HG03097 (cell line): ENCODE data around the gene COL5A1.
"Not testable (repeated sequence)": the region's sequence is repeated elsewhere in the genome, so short reads cannot be mapped to it uniquely, and the experiment has no call there.

ENCODE experiments used
- ATAC-seq: cut with Tn5 transposase; IDR thresholded peaks from one replicate; pipeline ENCODE4 v1.9.1; 2021; ENCODE audit not compliant: unreplicated experiment, low FRiP score

Gene COL5A1

DNA sequence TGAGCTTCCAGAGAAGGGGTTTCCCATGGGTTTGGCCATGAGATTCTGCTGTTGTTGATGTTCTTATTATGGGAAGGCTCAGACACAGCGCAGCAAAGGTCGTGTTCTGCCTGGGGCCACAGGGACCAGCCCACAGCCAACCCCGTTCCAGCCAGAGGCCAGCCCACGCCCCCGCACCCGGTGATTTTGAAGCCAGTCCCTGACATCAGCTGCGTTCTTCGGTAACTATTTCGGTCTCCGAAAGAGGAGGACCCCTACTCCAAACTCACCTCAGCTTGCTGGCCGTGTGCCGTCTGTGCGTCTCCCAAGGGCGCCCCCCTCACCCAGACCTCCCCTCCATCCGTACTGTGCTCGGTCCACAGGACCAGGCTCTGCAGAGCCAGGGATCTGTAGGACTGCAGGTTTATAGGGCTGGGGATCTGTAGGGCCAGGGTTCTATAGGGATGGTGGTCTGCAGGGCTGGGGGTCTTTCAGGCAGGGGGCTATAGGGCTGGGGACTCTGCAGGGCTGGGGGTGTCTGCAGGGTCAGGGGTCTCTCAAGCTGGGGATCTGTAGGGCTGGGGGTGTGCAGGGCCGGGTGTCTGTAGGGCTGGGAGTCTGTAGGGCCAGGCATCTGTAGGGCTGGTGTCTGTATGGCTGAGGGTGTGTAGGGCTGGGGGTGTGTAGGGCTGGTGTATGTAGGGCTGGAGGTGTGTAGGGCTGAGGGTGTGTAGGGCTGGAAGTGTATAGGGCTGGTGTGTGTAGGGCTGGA lies 11.8 kb downstream of the COL5A1 start:
- no peak for ATAC-seq

DNA sequence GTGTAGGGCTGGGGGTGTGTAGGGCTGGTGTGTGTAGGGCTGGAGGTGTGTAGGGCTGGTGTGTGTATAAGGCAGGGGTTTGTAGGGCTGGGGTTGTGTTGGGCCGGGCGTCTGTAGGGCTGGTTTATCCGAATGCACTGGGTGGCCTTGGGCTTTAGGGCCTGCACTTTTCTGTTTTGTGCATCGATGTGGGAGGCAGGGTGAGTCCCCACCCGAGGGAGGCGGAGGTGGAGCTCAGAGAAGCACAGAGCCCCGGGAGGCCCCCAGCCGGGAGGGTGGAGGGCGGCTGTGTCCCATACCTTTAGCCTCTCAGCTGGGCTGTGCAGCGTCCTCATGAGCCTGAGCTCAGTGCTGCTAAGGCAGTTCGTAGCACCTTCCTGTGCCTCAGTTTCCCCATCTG lies 13.5 kb downstream of the COL5A1 start:
- ATAC-seq = no peak

DNA sequence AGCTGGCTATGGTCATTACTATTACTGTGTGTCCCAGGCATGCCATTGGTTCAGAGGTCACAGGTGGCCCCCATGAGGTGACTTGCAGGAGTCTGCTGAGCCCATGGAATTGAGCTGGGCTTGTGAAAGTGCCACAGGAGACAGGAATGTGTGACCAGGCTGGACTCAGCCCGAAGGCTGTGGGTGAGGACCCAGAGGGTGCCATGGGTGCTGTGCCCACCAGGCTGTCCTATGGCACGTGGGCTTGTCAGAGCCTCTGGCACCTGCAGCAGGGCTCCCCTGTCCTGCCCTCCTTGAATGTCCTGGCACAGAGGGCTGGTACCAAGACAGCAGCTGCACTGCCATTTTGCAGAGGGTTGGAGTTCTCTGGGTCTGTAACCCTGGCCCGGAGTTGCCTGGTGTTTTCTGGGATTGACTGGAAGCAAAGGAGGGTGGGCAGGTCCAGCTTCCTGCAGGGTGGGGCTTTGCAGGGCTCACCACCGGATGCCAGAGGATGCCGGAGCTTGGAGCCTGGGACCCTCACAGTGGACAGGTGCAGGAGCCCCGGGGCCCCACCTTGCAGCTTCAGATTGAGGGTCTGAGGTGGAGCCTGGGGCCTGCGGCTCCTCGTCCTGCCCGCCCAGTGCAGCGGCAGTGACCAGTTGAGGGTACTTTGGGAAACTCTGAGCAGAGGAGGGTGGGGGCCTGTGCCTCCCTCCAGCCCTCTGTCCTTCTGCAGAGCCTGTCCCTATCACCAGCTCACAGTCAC lies 14.2 kb downstream of the COL5A1 start:
- no peak for ATAC-seq

DNA sequence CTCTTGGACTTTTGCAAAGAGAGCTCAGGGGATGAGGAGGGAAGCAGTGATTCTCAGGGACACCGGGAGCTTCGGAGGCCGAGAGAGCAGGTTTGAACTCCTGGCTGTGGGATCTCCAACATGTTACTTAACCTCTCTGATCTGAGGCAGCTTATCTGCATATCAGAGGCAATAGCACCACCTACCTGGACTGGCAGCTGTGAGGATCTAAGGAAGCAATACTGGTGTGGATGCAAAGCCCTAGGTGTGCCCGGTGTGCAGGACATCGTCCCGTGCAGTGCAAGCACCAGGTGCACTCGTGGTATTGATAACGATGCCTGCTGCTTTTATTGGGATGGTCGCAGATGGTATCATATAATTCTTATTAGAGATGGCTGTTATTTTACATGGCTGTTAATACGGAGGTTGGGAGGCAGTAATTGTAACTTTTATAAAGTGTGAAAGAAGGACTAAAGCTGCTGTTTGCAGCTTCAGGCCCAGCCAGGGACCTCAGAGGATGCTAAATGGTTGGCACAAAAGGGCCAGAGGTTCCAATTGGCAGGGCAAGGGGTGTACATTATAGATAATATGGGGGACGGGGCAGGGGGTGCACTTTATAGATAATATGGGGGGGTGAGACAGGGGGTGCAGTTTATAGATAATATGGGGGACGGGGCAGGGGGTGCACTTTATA lies 14.9 kb downstream of the COL5A1 start:
- ATAC-seq = no peak

DNA sequence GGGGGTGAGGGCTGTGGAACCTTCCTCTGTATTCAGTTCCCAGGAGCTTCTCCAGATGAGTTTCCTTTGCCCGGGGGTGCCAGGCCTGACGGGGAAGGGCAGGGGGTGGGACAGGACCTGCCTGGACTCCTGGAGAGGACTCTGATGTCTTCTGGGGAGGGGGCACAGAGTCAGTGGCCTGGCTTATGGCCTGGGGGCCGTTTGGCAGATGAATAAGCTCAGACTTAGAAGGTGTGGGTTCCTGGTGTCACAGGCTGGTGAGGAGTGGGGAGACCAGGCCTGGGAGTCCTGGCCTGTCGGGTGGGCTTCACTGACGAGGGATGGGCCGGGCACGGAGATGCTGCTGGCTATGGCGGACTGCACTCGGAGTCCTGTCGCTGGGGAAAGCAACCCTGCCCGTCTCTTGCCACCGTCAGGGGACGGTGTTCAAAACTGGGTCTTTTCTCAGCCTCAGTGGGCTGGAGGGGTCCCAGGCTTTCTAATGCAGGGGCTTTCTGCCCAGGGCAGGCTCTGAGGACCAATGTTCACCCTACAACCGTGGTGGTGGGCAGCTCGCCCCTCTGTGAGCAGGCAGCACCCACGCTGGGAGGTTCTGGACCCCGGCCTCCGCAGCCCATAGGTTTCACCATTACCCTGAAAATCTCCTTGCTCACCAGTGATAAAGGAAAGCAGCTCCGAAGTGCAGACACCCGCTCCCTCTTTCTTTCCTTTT lies 16.2 kb downstream of the COL5A1 start:
- no peak for ATAC-seq

DNA sequence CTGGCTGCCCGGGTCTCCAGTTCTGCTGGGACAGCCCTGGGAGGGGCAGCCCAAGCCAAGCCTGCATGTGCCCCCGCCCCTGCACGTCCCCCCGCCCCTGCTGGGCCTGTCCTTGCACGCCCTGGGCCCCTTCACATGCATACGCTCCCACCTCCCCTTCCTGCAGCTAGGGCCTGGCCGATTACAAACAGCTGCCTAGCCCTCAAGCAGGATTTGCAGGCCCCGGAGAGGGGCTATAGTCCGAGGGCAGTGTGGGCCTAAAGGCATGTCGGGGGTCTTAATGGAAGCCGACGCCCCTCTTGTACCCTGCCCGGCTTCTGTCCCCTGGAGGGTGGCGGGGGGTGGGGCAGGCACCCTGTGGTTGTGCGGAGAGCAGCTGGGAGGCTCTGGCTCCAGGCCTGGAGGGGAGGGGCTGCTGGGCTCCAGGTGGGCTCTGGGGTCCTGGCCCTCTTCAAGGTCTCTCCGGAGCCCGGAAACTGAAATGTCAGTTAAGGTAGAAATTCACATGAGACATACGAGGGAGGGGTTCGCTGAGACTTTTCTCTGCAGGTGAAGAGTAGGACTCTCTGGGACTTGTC lies 16.9 kb downstream of the COL5A1 start:
- ATAC-seq = no peak

DNA sequence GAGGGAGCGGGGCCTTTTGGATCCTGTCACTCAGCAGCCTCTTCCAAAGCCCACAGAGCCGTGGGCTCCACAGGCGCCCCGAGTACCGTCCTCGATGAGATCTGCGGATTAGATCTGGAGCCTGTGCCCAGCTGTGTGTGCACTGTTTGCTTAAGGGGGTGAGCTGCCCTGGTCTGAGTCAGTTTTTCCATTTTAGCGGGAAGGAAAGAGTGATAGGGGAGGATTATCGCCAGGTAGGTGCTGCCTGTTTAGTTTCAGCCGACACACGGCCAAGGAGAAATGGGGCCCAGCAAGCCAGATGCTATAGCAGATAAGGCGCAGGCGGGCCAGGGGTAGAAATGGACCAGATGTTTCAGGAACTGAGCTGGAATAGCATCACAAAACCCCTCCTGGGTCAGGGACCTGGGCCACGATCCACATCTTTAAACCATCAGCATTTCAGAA lies 18.1 kb downstream of the COL5A1 start:
- ATAC-seq = no peak

DNA sequence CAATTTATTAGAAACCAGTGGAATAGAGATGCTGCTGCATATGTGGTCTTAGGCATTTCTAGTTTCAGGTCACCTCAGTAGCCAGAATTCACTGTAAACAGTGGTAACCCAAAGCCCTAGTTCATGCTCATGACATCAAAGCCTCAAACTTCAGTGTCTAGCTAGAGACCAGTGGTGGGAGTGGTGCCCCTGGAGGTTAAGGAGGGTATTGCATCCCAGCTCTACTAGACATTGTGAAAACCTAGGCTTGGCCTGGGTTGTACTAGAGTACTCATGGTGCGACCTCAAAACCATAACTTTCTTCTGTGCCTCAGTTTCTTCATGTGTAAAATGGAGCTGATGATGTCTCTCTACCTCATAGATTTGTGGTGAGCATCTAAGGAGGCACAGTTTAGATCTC lies 18.8 kb downstream of the COL5A1 start:
- ATAC-seq = no peak

DNA sequence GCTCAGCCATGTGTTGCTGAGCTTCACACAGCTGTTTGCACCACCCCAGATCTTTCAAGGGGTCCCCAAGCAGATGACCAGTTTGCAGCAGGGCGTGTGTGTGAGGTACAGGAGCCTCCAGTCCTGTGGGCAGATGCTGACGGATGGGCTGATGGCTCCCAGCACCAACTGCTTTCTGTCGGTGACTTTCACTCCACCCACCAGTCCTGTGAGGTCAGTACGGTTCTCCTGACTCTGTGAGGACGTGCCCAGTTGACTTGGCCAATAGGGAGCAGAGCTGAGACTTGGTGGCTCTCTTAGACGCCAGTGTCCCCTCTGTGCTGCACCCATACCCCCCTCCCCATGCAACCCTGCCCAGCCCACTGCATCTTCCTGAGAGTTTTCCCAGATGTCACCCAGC lies 19.7 kb downstream of the COL5A1 start:
- ATAC-seq = no peak

DNA sequence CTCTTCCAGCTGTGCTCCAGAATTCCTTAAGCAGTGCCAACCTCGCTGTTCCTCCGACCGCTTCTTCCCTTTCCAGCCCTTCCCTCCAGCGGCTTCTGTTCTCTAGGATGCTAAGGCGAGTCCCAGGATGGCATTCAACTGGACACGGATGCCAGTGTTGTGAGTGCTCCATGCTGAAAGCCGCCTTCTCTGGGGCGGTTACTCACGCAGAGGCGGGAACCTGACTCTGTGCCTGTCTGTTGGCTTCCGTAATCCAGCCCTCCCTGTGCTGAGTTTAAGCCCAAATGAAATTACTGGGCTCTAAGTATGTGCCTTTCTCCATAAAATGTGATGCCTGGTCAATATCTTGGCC lies 20.2 kb downstream of the COL5A1 start:
- ATAC-seq = no peak

DNA sequence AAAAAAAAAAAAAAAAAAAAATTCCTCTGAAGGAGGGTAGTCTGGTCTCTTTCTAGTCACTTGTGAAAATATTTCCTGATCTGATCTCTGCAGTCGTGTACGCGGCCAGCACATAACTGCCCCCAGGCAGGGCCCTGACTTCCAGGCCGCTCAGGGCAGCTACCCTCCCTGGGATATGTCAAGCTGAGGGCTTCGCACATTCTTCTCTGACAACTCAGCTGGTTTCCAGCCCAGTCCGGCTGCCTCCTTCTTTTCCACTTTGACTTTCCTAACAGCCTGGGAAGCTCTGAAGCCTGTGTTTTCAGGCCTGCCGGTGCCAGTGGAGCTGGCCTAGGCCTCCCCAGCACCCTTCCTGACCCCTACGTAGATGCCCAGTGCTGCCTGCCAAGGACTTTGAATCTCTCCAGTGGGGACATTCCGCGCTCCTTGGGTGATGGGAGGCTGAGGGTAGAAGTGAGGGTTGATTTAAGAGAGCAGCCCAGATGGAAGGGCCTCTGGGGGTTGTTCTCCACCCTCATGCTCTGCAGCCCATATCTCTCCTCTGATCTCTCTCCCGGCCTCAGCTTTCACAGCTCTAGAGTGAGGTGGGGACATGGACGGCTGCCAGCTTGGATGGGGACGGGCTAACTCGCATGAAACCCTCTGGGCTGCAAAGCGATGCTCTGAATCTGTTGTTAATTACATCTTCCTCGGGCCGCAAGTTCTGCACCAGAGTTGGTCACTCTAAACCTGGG lies 20.7 kb downstream of the COL5A1 start:
- ATAC-seq = no peak

DNA sequence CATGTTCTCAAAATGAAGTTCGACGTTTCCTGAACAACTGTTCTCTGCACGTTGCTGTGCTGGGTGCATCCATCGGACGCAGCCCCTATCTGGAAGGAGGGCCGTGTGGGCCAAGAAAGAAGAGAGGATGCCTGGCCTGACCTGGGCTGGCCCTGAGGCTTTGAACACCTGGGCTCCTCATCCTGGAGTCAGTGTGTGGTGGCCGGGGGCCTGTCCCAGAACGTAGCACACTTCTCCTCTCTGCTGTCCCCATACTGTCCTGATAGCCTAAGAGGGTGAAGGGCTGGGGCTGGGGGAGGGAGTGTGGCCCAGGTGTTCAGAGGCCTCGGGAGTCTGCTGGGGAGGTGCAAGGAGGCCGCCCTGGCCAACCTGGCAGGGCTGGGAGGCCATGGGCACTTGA lies 21.5 kb downstream of the COL5A1 start:
- ATAC-seq = no peak

DNA sequence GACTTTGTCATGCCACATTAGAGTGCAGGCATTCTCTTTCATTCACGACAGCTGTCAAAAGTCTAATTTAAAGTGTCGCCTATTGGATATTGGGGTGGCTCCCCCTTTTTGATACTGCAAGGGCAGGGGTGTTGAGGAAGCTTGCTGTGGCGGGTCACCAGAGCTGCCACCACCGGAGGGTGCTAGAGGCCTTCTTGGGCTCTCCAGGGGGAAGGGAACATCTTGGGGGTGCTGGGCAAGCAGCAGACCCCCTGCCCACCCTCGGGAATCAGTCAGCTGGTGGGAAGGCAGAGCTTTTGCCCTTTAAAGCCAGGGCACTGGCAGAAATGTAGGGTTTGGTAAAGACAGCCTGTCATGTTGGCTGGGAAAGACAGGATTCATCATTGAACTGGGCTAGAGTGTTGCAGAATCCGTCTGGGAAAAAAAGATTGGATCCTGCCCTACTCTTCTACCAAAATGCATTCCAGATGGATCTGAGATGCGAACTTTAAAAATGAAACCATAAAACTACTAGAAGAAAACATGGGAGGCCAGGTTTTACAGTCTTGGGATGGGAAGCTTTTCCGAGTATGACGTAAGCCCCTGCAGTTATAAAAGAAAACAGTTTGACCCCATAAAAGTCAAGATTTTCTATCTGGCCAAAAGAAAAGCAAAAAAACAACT lies 22.3 kb downstream of the COL5A1 start:
- no peak for ATAC-seq

DNA sequence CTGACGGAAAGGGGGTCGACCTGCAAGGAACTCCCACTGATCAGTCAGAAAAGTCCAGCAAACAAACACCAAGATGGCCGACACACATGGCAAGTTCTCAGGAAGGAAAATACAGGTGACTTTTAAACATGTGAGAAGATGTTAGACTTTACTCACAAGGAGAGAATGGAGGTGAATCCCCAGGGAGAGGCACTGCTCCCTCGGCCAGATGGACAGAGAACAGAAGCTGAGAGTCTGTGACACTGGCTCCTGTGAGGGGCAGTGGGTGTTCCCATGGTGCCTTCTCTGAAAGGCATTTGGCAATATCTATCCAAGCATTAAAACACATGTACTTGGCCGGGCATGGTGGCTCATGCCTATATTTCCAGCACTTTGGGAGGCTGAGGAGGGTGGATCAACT lies 22.8 kb downstream of the COL5A1 start:
- ATAC-seq = no peak

DNA sequence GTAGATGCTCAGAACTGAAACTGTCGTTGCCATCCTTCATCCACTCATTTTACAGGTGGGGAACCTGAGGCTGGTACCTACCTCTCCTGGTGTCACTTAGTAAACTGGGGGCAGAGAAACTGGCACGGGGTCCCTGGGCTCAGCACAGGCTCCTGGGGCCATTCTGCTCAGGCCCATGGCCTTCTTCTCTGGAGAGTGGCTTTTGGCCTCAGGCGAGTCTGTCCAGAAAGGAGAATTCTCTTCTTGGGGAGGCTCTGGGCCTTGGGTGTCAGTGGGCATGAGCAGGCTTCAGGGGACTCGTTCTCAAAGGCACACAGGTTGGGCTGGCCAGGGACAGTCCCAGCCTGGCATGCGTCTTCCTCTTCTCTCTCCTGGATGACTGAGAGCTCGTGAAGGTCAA lies 24.6 kb downstream of the COL5A1 start:
- ATAC-seq = no peak

DNA sequence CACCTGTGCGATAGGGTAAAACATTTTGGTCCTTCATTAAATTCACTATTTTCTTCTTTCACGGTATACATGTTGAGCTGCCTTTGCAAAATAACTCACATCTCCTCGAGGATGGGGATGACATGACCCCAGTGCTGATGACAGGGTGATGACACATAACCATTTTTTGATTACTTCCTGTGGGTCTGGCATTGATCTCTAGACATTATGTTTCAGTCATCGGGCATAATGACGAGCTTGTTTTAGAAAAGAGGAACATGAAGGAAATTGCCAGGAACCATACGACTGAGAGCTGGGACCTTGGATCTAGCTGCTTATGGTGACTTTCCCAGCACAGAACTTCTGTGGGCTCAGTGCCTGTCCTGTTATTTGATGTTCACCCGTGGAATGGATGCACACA lies 25.2 kb downstream of the COL5A1 start:
- no peak for ATAC-seq

DNA sequence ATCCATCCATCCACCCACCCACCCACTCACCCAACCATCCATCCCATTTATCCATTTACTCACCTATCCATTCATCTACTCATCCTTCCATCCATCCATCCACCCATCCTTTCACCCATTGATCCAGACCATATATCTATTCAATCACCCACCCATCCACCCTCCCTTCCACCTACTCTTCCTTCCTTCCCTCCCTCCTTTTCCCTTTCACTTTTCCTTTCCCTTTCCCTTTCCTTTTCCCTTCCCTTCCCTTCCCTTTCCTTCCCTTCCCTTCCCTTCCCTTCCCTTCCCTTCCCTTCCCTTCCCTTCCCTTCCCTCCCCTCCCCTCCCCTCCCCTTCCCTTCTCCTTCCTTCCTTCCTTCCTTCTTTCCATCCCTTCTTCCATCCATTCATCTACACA lies 27.4 kb downstream of the COL5A1 start:
- not testable (repeated sequence) for ATAC-seq

DNA sequence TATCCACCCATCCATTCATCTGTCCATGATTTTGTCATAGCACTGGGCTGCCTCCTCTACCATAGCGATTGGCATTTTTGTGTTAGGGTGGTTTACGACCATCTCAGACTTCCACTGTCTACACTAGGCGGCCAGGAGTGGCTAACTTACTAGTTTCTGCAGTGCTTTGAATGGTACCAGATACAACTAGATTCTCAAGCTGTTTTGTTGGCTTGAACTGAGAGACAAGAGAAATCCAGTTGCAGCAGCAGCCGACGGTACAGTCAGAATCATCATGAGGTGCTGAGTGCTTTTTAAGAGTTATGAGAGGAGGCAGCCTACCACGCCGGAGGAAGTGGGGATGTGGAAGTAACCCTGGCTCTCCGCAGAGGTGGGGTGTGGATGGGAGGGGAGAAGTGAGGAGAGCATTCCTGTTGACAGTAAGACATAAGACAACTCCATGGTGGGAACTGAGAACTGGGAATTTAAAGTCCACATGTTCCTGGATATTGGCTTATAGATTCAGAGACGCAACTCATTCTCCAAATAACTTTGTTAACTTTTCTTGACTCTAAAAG lies 27.9 kb downstream of the COL5A1 start:
- no peak for ATAC-seq

DNA sequence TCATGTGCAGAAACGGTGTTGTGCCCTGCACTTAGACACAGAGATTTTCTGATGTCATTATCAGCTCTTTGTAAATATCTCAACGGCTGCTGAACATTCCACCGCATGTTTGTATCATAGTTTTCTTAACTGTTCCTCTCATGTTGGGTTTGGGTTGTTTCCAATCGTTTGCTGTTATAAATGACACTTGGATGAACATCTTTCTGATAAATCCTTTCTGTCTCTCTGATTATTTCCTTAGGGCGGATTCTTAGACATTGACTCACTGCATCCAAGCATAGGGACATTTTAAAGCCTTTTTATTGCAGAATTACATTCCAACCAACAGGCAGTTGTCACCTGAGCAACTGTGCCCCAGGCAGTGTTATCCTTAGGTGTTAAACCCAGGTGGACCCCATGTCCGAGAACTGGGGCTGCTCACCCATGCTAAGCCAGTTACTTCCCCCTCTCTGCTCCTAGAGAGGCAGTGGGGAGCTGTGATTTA lies 28.5 kb downstream of the COL5A1 start:
- no peak for ATAC-seq
